ENCODE measurements around the gene PTK6.
"Not testable (repeated sequence)": the region's sequence is repeated elsewhere in the genome, so short reads cannot be mapped to it uniquely, and the experiment has no call there.

PTK6 gene

GRCh38 chr20:63491635-63492230 lies 45.4 kb downstream of the PTK6 start:
- DNase-seq = no peak

GRCh38 chr20:63491078-63491477 lies 46.1 kb downstream of the PTK6 start:
- no peak for DNase-seq

- no peak for DNase-seq
Measured at GRCh38 chr20:63490416-63490815, 46.8 kb downstream of the PTK6 start.

- no peak for DNase-seq
Measured at GRCh38 chr20:63488315-63489251, 48.6 kb downstream of the PTK6 start.

- no peak for DNase-seq
Measured at GRCh38 chr20:63487781-63488241, 49.4 kb downstream of the PTK6 start.

GRCh38 chr20:63487116-63487764 lies 49.9 kb downstream of the PTK6 start:
- DNase-seq = no peak

- no peak for DNase-seq
Measured at GRCh38 chr20:63486300-63486855, 50.8 kb downstream of the PTK6 start.

GRCh38 chr20:63484651-63485403 lies 52.3 kb downstream of the PTK6 start:
- no peak for DNase-seq

GRCh38 chr20:63484236-63484635 lies 52.9 kb downstream of the PTK6 start:
- DNase-seq = no peak

GRCh38 chr20:63483834-63484233 lies 53.3 kb downstream of the PTK6 start:
- DNase-seq = no peak

GRCh38 chr20:63482021-63482587 lies 55.1 kb downstream of the PTK6 start:
- no peak for DNase-seq

GRCh38 chr20:63481503-63481902 lies 55.7 kb downstream of the PTK6 start:
- no peak for DNase-seq

- DNase-seq = not testable (repeated sequence)
Measured at GRCh38 chr20:63479695-63480419, 57.3 kb downstream of the PTK6 start.

GRCh38 chr20:63478346-63479302 lies 58.6 kb downstream of the PTK6 start:
- DNase-seq = no peak
